Measurements from ENCODE around the gene RPLP2. TPM values are rescaled to one million over a fixed set of nuclear protein-coding genes. Genes with fewer than 3 reads are reported as not detected.

Gene RPLP2
- polyA plus RNA-seq, 4 donors = 1,144 to 2,714 (median 1,335) TPM

DNA sequence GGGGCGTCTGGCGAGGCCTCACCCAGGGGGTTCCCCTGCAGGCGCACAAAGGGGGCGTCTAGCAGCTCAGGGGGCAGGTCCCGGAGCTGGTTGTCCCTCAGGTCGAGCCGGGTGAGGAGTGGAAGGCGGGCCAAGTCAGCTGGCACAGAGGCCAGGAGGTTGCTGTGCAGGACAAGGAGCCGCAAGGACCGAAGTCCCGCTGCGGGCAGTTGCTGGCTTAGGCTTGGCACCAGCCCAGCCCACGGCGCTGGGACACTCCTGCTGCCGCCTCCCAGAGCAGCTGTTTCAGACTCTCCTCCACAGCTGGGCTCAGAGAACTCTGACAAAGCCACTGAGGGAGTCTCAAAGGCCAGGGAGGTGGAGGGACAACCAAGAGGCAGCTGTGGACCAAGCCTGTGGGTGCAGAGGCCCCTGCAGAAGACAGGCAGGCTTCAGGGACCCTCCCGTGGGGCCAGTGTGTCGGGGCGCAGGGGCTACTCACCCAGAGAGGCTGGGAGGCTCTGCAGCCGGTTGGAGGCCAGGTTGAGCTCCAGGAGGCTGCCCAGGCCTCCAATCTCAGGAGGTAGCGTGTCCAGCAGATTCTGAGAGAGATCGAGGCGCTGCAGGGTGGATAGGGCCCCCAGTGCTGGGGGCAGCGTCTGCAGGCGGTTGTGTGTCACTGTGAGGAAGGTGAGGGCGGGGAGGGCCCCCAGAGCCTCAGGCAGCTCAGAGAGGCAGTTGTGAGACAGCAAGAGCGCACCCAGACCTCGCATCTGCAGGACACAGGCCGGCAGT lies 6.9 kb upstream of the RPLP2 start:
- FAIRE-seq (no peak), DNase-seq (no peak)
- H3K27me3 ChIP-seq (ENCODE audit: control insufficient read depth in 3 of 3, insufficient read depth in 3 of 3, low read length in 3 of 3) = no peaks in the 10 kb centered on the region
- H3K27ac ChIP-seq (ENCODE audit: low read depth in 1 of 3, low read length in 2 of 3) = no peak overlapping the region
- H3K36me3 ChIP-seq (ENCODE audit: control insufficient read depth in 3 of 3, insufficient read depth in 2 of 3, low read depth in 1 of 3, low read length in 3 of 3) = peaks cover 0 to 49% (median 3%) of the 10 kb centered on the region in 3 donors
- H3K9me3 ChIP-seq (ENCODE audit: control insufficient read depth in 2 of 2, insufficient read depth in 1 of 2, low read depth in 1 of 2, low read length in 1 of 2) = no peaks in the 10 kb centered on the region
- no peak overlapping the region for H3K4me3 ChIP-seq (ENCODE audit: low read depth in 1 of 3, low read length in 3 of 3)
- H3K4me1 ChIP-seq (ENCODE audit: control insufficient read depth in 3 of 3, insufficient read depth in 2 of 3, low read depth in 1 of 3, low read length in 2 of 3) = peaks cover 0 to 19% (median 0%) of the 10 kb centered on the region in 3 donors
- 81 to 87% (median 85%) methylated on average over 27 to 28 of the region's 28 CpGs for WGBS, 3 donors

DNA sequence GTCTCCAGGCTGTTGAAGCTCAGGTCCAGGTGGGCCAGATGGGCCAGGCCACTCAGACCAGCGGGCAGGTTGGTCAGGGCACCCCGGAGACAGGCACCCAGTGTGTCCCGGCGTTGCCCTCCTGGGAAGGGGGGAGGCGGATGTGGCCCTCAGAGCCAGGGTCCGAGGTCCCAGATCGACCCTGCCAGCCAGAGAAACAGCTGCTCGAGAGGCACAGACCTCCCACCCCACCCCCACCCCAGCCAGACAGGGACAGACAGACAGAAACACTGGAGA lies 6.4 kb upstream of the RPLP2 start:
- DNase-seq (no peak), FAIRE-seq (no peak)
- Histone ChIP-seq H3K4me3 (ENCODE audit: low read depth in 1 of 3, low read length in 3 of 3) (no peak overlapping the region), H3K27me3 (ENCODE audit: control insufficient read depth in 3 of 3, insufficient read depth in 3 of 3, low read length in 3 of 3) (no peaks in the 10 kb centered on the region), H3K4me1 (ENCODE audit: control insufficient read depth in 3 of 3, insufficient read depth in 2 of 3, low read depth in 1 of 3, low read length in 2 of 3) (peaks cover 0 to 21% (median 1%) of the 10 kb centered on the region in 3 donors), H3K9me3 (ENCODE audit: control insufficient read depth in 2 of 2, insufficient read depth in 1 of 2, low read depth in 1 of 2, low read length in 1 of 2) (no peaks in the 10 kb centered on the region), H3K27ac (ENCODE audit: low read depth in 1 of 3, low read length in 2 of 3) (no peak overlapping the region), H3K36me3 (ENCODE audit: control insufficient read depth in 3 of 3, insufficient read depth in 2 of 3, low read depth in 1 of 3, low read length in 3 of 3) (peaks cover 0 to 49% (median 3%) of the 10 kb centered on the region in 3 donors)
- WGBS, 3 donors = 81 to 87% (median 86%) methylated on average over 8 of the region's 8 CpGs

DNA sequence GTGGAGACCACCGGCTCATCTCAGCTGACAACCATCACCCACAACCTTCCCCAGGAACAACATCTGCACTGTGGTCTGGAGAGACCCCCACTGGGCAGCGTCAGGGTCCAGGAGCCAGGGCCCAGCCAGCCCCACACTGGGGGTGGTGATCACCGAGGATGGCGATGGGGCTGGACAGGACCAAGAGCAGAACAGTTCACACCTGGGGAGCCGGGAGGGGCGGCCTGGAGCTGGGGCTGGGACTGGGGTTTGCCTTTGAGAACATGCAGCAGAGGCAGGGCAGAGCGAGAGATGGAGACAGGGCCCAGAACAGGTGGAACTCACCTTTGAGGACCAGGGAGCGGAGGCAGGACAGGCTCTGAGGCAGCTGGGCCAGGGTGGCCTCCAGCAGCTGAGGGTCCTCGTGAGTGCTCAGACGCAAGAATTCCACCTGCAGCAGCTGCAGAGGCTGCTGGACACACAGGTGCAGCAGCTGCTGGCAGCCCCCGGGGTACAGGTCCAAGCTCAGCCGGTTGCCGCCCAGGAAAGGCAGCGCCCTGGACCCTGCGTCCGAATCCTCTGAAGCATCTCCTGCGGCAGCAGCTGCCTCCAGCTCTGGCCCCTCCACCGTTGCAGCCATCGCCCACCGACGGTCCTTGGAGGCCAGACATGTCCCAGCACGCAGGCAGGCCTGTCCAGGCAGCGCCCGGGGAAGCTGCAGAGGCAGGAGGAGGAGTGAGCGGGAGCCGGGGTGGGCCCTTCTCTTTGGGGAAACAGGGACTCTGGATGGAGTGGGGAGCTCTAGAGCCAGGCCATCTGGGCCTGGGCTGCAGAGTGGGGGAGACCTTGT lies 5.8 kb upstream of the RPLP2 start:
- WGBS, 3 donors = 31 to 49% (median 40%) methylated on average over 23 to 26 of the region's 26 CpGs
- H3K27me3 ChIP-seq (ENCODE audit: control insufficient read depth in 3 of 3, insufficient read depth in 3 of 3, low read length in 3 of 3) = no peaks in the 10 kb centered on the region
- no peak overlapping the region for H3K27ac ChIP-seq (ENCODE audit: low read depth in 1 of 3, low read length in 2 of 3)
- FAIRE-seq (no peak), DNase-seq (no peak)
- H3K4me1 ChIP-seq (ENCODE audit: control insufficient read depth in 3 of 3, insufficient read depth in 2 of 3, low read depth in 1 of 3, low read length in 2 of 3) = peaks cover 0 to 26% (median 3%) of the 10 kb centered on the region in 3 donors
- peaks cover 0 to 48% (median 3%) of the 10 kb centered on the region in 3 donors for H3K36me3 ChIP-seq (ENCODE audit: control insufficient read depth in 3 of 3, insufficient read depth in 2 of 3, low read depth in 1 of 3, low read length in 3 of 3)
- H3K9me3 ChIP-seq (ENCODE audit: control insufficient read depth in 2 of 2, insufficient read depth in 1 of 2, low read depth in 1 of 2, low read length in 1 of 2) = no peaks in the 10 kb centered on the region
- H3K4me3 ChIP-seq (ENCODE audit: low read depth in 1 of 3, low read length in 3 of 3) = peak overlapping the region in 2 of 3 donors; percentile 46 to 59

DNA sequence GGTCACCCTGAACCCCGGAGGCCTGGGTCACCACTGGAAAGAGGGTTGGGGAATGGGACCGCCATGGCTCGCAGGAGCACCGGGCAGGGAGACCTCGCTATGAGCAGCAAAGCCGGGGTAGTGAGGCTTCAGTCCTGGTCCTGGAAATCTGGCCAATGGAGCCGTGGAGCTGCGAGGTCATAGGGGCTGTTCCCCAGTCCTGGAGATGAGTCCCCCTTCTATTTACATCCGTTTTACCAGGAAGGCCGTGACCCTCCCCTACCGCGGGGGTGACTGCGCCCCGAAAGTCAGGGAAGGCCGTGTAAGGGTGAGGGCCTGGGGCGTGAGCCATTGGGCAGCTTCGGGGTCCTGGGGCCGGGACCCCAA lies 5.2 kb upstream of the RPLP2 start:
- H3K4me3 ChIP-seq (ENCODE audit: low read depth in 1 of 3, low read length in 3 of 3) = peak overlapping the region; percentile 33 to 59 (median 46)
- DNase-seq = peak in 1 of 2 donors; percentile 25

DNA sequence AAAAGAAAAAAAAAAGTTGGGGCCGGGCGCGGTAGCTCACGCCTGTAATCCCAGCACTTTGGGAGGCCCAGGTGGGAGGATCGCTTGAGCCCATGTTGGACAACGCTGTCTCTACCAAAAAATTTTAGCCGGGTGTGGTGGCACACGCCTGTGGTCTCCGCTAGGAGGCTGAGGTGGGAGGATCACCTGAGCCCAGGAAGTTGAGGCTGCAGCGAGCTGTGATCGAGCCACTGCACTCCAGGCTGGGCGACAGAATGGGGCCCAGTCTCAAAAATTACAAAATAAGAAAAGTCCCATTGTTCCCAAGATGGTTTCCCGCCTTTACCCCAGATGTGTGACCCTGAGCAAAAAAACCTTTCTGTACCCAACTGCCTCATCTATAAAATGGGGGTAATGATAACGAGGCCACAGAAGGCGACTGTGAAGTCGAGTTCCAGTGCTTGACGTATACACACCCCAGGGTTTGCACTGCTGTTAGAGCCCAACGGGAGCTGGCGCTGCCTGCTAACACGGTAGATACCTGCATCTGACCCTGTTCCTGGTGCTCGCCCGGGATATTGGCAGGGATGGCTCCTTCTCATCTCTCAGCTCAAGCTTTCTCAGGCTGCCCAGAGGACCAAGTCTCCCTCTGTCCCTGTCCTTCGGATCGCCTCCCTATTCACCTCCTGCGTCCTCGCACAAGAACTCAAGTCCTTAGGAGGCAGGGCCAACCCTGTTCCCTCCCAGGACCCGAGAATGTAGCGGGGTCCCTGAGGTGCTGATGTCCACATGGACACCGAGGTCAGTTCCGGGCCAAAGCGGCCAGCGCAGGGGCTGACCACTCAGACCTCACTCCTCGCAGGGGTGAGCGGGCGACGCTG lies 1.1 kb upstream of the RPLP2 start:
- Histone ChIP-seq H3K27ac (ENCODE audit: low read depth in 1 of 3, low read length in 2 of 3) (peak overlapping the region; percentile 96 to 99 (median 98)), H3K9me3 (ENCODE audit: control insufficient read depth in 2 of 2, insufficient read depth in 1 of 2, low read depth in 1 of 2, low read length in 1 of 2) (no peaks in the 10 kb centered on the region), H3K27me3 (ENCODE audit: control insufficient read depth in 3 of 3, insufficient read depth in 3 of 3, low read length in 3 of 3) (no peaks in the 10 kb centered on the region), H3K4me1 (ENCODE audit: control insufficient read depth in 3 of 3, insufficient read depth in 2 of 3, low read depth in 1 of 3, low read length in 2 of 3) (peaks cover 0 to 30% (median 3%) of the 10 kb centered on the region in 3 donors), H3K36me3 (ENCODE audit: control insufficient read depth in 3 of 3, insufficient read depth in 2 of 3, low read depth in 1 of 3, low read length in 3 of 3) (peaks cover 10 to 37% (median 18%) of the 10 kb centered on the region in 3 donors), H3K4me3 (ENCODE audit: low read depth in 1 of 3, low read length in 3 of 3) (peak overlapping the region; percentile 54 to 98 (median 74))
- 22 to 26% (median 26%) methylated on average over 36 of the region's 36 CpGs for WGBS, 3 donors
- DNase-seq (no peak), FAIRE-seq (no peak)

More for the DNA sequence above, 5.2 kb upstream of the RPLP2 start:
- Histone ChIP-seq H3K4me1 (ENCODE audit: control insufficient read depth in 3 of 3, insufficient read depth in 2 of 3, low read depth in 1 of 3, low read length in 2 of 3) (peaks cover 0 to 26% (median 3%) of the 10 kb centered on the region in 3 donors), H3K27ac (ENCODE audit: low read depth in 1 of 3, low read length in 2 of 3) (peak overlapping the region in 2 of 3 donors; percentile 32 to 58), H3K27me3 (ENCODE audit: control insufficient read depth in 3 of 3, insufficient read depth in 3 of 3, low read length in 3 of 3) (no peaks in the 10 kb centered on the region), H3K36me3 (ENCODE audit: control insufficient read depth in 3 of 3, insufficient read depth in 2 of 3, low read depth in 1 of 3, low read length in 3 of 3) (peaks cover 0 to 42% (median 3%) of the 10 kb centered on the region in 3 donors), H3K9me3 (ENCODE audit: control insufficient read depth in 2 of 2, insufficient read depth in 1 of 2, low read depth in 1 of 2, low read length in 1 of 2) (no peaks in the 10 kb centered on the region)
- no peak for FAIRE-seq
- WGBS, 3 donors = 2 to 4% (median 4%) methylated on average over 9 to 18 of the region's 18 CpGs

DNA sequence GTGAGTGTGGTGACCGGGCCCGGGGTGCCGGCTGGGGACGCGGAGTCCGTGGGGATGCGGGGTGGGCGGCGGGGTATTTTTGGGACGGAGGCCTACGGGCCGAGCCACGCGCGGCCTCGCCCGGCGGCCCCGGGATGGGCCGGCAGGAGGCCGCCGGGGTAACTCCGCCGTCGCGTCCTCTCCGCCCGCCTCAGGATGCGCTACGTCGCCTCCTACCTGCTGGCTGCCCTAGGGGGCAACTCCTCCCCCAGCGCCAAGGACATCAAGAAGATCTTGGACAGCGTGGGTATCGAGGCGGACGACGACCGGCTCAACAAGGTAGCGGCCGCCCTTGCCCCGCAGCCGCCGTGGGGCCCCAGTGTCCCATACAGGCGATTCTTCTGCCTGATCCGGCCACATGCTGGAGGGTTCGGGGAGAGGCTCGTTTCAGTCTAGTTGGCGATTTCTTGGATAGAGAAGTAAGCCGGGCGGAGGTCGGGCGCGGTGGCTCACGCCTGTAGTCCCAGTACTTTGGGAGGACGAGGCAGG lies 337 bp downstream of the RPLP2 start:
- peaks cover 0 to 18% (median 3%) of the 10 kb centered on the region in 3 donors for H3K4me1 ChIP-seq (ENCODE audit: control insufficient read depth in 3 of 3, insufficient read depth in 2 of 3, low read depth in 1 of 3, low read length in 2 of 3)
- DNase-seq (peak in 1 of 2 donors; percentile 48), FAIRE-seq (no peak)
- no peaks in the 10 kb centered on the region for H3K9me3 ChIP-seq (ENCODE audit: control insufficient read depth in 2 of 2, insufficient read depth in 1 of 2, low read depth in 1 of 2, low read length in 1 of 2)
- 0 to 1% (median 0%) methylated on average over 43 to 55 of the region's 55 CpGs for WGBS, 3 donors
- no peaks in the 10 kb centered on the region for H3K27me3 ChIP-seq (ENCODE audit: control insufficient read depth in 3 of 3, insufficient read depth in 3 of 3, low read length in 3 of 3)
- H3K36me3 ChIP-seq (ENCODE audit: control insufficient read depth in 3 of 3, insufficient read depth in 2 of 3, low read depth in 1 of 3, low read length in 3 of 3) = peaks cover 15 to 48% (median 18%) of the 10 kb centered on the region in 3 donors
- peak overlapping the region; percentile 68 to 99 (median 98) for H3K27ac ChIP-seq (ENCODE audit: low read depth in 1 of 3, low read length in 2 of 3)
- H3K4me3 ChIP-seq (ENCODE audit: low read depth in 1 of 3, low read length in 3 of 3) = peak overlapping the region; percentile 74 to 98 (median 86)

DNA sequence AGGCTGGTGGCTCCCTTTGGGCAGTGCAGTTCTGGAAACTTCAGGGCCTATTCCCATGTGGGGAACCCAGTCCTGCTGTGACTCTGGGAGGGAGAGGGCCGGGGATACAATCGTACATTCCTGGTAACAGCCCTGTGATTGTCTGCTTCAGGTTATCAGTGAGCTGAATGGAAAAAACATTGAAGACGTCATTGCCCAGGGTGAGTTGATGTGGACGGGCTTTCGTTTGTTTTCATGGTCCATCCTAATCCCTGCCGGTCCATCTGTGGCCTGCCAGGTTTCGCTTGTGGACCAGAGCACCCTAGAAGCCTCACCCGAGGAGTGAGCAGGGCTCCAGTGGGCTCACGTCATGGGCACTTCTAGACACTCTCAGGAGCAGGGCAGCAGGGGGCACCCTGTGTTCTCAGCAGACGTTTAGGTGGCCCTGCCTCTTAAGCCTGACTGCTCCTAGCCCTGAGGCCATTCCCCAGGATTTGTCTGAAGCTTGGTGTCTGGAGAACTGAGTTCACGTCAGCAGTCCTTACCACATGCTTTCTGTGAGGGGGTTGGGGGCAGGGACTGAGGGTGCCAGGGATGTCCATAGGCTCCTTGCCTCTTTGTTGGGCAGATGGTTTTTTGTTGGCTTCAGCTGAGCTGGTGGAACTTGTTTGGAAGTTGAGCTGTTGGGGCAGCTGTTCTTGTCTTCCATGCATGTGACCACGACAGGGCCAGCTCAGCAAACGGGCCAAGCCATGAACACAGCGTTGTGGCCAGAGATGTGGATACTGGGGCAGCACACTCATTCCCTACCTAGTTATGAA lies 1.9 kb downstream of the RPLP2 start:
- 52 to 58% (median 52%) methylated on average over 14 of the region's 14 CpGs for WGBS, 3 donors
- Histone ChIP-seq H3K9me3 (ENCODE audit: control insufficient read depth in 2 of 2, insufficient read depth in 1 of 2, low read depth in 1 of 2, low read length in 1 of 2) (no peaks in the 10 kb centered on the region), H3K36me3 (ENCODE audit: control insufficient read depth in 3 of 3, insufficient read depth in 2 of 3, low read depth in 1 of 3, low read length in 3 of 3) (peaks cover 17 to 62% (median 18%) of the 10 kb centered on the region in 3 donors), H3K27ac (ENCODE audit: low read depth in 1 of 3, low read length in 2 of 3) (peak overlapping the region in 1 of 3 donors; percentile 11), H3K4me1 (ENCODE audit: control insufficient read depth in 3 of 3, insufficient read depth in 2 of 3, low read depth in 1 of 3, low read length in 2 of 3) (peaks cover 0 to 15% (median 3%) of the 10 kb centered on the region in 3 donors), H3K27me3 (ENCODE audit: control insufficient read depth in 3 of 3, insufficient read depth in 3 of 3, low read length in 3 of 3) (no peaks in the 10 kb centered on the region), H3K4me3 (ENCODE audit: low read depth in 1 of 3, low read length in 3 of 3) (peak overlapping the region in 1 of 3 donors; percentile 98)
- FAIRE-seq (no peak), DNase-seq (peak in 1 of 2 donors; percentile 29)
